OCI-M1 (cell line): Measurements from ENCODE around the gene MBD3L2.
"Not testable (repeated sequence)": the region's sequence is repeated elsewhere in the genome, so short reads cannot be mapped to it uniquely, and the experiment has no call there.

Experiments
- DNase-seq: peaks from one replicate; lab custom pipeline; 2025; lab: John Stamatoyannopoulos, UW

Gene MBD3L2

GRCh38 chr19:7063339-7063738 is 14.2 kb downstream of the MBD3L2 start:
- DNase-seq, result no peak

DNA sequence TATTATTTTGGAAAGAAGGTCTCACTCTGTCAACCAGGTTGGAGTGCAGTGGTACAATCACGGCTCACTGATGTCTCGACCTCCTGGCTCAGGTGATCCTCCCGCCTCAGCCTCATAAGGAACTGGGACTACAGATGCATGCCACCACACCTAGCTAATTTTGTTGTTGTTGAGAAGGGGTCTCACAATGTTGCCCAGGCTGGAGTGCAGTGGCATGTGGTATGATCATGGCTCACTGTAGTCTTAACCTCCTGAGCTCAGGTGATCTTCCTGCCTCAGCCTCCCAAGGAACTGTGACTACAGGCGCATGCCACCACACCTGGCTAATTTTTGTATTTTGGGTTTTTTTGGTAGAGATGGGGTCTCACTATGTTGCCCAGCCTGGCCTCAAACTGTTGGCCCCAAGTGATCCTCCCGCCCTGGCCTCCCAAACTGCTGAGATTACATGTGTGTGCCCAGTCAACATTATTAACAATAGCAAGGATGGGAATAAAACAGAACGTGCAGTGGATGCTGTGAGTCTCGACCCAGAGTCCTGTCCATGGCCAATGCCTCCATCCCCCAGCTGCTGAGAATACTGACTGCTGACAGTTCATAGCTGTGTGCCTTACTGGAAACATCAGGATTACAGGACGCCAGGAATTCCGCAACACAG is 14.8 kb downstream of the MBD3L2 start:
- DNase-seq, result no peak

DNA sequence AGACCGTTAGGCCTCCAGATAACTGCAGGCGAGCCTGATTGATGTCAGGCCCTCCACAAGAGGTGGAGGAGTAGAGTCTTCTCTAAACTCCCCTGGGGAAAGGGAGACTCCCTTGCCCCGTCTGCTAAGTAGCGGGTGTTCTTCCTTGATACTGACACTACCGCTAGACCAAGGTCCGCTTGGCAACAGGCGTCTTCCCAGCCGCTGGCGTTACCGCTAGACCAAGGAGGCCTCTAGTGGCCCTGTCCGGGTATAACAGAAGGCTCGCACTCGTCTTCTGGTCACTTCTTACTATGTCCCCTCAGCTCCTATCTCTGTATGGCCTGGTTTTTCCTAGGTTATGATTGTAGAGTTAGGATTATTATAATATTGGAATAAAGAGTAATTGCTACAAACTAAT is 18.0 kb downstream of the MBD3L2 start:
- not testable (repeated sequence) for DNase-seq

DNA sequence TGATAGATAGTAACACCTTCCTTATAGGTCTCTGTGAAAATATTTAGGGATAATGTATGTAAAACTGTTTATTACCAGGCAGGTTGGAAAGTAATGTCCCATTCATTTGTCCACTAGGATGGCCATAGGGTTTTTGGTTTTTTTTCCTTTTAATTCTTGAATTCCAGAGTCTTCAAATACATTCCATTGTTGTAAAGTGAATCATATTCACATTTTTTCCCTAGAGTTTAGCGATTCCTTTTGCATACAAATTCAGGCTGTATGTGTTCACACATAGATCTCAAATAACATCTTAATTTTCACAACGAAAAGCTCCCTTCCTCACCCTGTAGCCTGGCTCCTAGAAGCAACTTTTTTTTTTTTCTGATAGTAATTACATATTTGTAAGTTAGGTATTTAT is 18.6 kb downstream of the MBD3L2 start:
- DNase-seq, result no peak

- no peak for DNase-seq
Observed at GRCh38 chr19:7068599-7068998, 19.5 kb downstream of the MBD3L2 start.

GRCh38 chr19:7069042-7069903 is 20.2 kb downstream of the MBD3L2 start, which contains the start of gene ZNF557:
Gene ZNF557 (plus strand): TSS chr19:7069703. CDS start chr19:7075075, 5,372 bp downstream.
- DNase-seq, result peak; percentile 95

DNA sequence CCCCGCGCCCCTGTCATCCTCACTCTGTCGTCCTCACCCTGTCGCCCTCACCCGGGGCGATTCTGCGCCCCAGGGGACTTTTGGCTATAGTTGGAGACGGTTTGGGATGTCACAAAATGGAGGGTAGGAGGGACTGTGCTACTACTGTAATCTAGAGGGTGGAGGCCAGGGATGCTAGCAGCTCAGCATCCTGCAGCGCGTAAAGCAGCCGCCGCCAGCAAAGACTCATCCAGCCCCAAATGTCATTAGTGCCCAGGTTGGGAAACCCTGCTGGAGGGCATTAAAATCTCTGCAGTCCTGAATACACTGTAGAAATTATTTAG is 20.7 kb downstream of the MBD3L2 start:
- DNase-seq, result no peak

GRCh38 chr19:7072541-7072940 is 23.4 kb downstream of the MBD3L2 start:
- DNase-seq, result no peak

GRCh38 chr19:7074705-7075282 is 25.7 kb downstream of the MBD3L2 start:
- no peak for DNase-seq

DNA sequence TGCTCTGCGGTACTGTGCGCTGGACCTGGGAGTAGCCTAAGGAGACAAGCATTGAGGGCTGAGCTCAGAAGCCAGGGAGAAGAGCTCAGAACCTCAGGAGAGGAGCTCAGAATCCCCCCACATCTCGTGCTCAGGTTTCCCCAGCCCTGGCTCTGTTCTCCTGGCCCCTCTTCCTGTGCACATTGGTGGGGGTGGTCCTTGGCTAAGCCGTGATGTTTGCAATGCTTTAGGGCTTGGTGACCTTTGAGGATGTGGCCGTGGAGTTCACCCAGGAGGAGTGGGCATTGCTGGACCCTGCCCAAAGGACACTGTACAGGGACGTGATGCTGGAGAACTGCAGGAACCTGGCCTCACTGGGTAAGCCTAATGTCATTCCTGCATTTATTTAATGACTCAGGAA is 27.0 kb downstream of the MBD3L2 start:
- DNase-seq, result no peak

GRCh38 chr19:7078008-7078407 is 28.9 kb downstream of the MBD3L2 start:
- no peak for DNase-seq

DNA sequence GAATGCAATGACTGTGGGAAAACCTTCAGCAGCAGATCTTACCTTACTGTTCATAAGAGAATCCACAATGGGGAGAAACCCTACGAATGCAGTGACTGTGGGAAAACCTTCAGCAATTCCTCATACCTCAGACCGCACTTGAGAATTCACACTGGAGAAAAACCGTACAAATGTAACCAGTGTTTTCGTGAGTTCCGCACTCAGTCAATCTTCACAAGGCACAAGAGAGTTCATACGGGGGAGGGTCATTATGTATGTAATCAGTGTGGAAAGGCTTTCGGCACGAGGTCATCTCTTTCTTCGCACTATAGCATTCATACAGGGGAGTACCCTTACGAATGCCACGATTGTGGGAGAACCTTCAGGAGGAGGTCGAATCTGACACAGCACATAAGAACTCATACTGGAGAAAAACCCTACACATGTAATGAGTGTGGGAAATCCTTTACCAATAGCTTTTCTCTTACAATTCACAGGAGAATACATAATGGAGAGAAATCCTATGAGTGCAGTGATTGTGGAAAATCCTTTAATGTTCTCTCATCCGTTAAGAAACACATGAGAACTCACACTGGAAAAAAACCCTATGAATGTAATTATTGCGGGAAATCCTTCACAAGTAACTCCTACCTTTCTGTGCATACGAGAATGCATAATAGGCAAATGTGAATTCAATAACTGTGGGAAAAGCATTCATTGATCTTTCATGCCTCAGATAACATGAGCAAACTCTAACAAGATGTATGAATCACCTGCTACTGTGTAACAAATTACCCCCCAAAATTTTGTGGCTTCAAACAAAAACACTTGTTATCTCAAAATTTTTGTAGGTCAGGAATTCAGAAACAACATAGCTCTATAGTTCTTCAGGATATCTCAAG is 34.2 kb downstream of the MBD3L2 start:
- peak; percentile 15 for DNase-seq

GRCh38 chr19:7088999-7089398 is 39.9 kb downstream of the MBD3L2 start:
- no peak for DNase-seq

GRCh38 chr19:7098096-7098495 is 49.0 kb downstream of the MBD3L2 start:
- DNase-seq, result no peak

GRCh38 chr19:7098701-7099596 is 49.8 kb downstream of the MBD3L2 start:
- peak; percentile 94 for DNase-seq

DNA sequence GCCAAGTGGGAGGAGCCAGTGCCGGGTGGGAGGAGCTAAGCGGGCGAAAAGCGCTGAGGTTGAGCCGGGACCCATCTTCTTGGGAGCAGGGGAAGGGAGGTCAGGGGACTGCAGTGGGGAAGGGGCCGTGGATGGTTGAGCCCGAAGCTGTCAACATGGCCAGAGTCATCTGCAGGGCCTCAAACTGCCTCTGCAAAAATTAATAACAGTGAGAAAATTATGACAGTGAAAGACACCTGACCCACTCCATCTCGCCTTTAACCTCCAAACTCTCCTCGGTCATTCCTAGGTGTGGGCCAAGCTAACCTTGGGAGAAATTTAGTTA is 50.4 kb downstream of the MBD3L2 start:
- no peak for DNase-seq
